ENCODE results near the gene PDPK1. TPM values are rescaled to one million over a fixed set of nuclear protein-coding genes. Genes with fewer than 3 reads are reported as not detected.

The PDPK1 gene
- total RNA-seq, 4 donors from 2014 or later = 22.2 to 34.5 (median 25.6) TPM

DNA sequence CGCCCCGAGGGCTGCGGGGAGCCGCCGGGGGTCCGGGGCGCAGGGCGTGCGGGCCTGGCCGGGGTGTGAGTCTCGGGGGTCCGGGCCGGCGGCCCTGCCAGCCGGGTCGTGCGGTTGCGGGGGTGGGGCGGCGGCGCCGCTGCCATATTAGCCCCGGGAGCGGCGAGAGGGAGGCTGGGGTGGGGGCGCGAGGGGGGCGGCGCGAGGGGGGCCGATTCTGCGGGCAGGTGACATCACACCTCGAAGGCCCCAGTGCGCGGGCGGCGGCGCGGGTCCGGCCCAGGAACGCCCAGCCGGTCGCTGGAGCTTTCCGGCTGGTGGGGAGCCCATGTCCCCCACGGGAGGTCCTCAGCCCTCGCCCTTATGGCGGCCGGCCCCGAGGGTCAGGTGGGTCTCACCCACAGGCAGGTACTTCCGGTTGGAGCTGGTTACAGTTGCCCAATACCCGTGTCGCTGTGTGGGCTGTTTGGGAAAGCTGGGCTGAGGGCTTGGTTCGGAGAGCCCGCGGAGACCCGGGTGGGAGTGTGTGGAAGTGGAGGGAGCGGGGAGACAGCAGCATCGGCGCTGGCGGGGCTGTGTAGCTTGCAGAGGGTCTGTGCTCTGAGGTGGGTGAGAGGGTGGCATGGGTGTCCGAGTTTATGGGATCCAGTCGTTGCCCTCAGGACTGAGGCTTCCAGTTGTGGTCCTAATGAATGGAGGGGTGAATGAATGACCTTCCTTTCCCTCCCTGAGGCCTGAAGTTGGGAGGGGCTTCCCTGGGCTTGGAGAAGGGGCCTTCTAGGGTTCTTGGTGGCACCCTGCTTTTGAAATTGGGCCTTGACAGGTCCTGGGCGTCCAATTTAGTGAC, 23.3 kb upstream of the PDPK1 start:
- ATAC-seq (ENCODE audit: low FRiP score) (no peak), DNase-seq (ENCODE audit: low spot score) (no peak)
- TF ChIP-seq, protein P1, sequence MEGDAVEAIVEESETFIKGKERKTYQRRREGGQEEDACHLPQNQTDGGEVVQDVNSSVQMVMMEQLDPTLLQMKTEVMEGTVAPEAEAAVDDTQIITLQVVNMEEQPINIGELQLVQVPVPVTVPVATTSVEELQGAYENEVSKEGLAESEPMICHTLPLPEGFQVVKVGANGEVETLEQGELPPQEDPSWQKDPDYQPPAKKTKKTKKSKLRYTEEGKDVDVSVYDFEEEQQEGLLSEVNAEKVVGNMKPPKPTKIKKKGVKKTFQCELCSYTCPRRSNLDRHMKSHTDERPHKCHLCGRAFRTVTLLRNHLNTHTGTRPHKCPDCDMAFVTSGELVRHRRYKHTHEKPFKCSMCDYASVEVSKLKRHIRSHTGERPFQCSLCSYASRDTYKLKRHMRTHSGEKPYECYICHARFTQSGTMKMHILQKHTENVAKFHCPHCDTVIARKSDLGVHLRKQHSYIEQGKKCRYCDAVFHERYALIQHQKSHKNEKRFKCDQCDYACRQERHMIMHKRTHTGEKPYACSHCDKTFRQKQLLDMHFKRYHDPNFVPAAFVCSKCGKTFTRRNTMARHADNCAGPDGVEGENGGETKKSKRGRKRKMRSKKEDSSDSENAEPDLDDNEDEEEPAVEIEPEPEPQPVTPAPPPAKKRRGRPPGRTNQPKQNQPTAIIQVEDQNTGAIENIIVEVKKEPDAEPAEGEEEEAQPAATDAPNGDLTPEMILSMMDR (IDR thresholded peaks at IDR 0.05) = no peak

DNA sequence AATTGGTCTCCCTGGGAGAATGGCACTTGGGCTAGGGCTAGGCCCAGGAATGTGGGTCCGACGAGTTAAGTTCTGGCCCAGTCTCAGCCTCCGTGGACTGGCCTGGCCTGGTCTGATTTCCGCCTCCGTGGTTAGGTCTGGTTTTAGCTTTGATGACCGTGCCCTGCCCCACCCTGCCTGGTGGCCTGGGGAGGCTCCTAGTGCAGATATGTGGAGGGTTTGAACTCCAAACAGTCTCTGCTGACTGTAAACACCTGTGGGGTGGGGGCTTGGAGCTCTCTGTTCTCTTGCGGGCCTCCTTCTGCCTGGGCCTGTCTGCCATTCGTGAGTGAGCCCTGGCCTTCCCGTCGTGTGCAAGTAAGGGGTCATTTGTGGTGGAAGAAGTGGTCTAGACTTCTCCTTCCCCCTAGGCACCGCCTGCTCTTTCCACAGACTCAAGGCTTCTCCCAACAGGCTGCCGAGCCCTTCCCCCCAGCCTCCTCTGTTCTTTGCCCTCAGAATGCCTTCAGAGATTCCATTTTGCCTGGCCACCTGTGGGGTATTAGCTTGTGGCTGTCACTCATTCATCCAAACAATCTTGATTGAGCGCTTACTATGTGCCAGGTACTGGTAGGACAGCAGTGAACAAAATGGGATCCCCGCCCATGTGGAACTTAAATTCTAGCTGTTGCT, 22.5 kb upstream of the PDPK1 start:
- TF ChIP-seq, protein P1 (IDR thresholded peaks at IDR 0.05) = no peak
- ATAC-seq (ENCODE audit: low FRiP score) = no peak
- no peak for DNase-seq (ENCODE audit: low spot score)

DNA sequence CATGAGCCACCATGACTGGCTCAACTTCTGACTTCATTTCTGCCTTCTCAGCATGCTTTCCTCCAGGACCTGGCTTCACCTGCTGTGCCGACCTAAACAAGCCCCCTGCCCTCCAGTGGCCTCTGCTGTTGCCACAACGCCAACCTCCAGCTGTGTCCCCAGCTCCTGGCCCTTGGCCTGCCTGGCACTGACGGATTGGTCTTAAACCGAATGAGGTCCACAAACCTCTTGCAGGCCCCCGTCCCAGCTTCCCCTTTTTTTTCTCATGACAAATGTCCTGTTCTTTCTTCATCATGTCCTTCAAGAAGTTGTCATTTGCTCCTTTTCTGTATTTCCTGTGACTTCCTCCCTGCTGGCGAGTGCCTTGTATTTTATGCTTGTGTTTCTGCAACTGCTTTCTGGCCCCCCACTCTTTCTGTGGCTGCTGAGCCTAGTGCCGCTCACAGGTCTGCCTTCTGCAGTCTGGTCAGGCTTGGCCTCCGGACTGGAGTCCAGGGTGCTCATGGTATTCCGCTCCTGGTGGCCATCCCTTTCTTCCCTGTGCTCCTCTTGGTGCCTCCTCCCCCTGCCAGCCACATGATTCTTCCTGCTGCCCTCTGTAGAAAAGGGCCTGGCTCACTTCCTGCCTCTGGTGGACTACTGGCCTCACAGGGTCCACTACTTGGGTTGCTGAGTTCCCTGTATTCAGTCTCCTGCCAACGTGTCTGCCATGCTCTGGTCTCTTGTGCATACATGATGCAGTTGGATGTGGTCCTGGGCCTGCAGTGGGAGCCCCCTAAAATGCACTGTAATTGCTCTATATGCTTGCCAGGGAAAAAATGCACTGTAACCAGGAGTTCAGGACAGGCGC, 21.2 kb upstream of the PDPK1 start:
- DNase-seq (ENCODE audit: low spot score) = no peak
- ATAC-seq (ENCODE audit: low FRiP score) = no peak
- TF ChIP-seq, protein P1 (IDR thresholded peaks at IDR 0.05) = no peak

DNA sequence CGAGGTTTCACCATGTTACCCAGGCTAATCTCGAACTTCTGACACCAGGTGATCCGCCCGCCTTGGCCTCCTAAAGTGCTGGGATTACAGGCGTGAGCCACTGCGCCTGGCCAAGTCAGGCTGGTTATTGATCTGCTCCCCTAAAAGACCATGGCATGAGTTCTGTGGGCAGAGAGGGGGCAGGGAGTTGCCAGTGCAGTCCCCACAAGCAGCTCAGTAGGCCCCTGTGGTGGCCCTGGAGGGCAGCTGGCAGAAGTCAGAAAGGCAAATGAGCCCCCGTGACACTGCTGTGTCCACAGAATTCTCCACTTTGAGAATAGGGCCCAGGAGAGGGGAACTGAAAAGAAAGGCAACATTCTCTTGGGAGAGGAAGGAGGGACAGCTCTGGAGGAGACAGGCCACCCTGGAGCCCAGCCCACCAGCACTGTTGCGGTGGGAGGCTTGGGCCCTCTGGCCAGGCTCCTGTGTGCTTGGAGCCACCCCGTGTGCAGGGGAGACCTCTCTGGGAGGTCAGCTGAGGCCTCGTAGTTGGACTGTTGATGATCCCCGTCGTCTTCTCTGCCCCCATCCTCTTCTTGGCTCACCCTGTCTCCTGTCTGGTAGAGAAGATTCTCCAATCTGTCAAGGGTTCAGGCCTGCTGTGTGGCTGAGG, 19.7 kb upstream of the PDPK1 start:
- TF ChIP-seq, protein P1 (IDR thresholded peaks at IDR 0.05) = no peak
- DNase-seq (ENCODE audit: low spot score) = no peak
- ATAC-seq (ENCODE audit: low FRiP score) = no peak

DNA sequence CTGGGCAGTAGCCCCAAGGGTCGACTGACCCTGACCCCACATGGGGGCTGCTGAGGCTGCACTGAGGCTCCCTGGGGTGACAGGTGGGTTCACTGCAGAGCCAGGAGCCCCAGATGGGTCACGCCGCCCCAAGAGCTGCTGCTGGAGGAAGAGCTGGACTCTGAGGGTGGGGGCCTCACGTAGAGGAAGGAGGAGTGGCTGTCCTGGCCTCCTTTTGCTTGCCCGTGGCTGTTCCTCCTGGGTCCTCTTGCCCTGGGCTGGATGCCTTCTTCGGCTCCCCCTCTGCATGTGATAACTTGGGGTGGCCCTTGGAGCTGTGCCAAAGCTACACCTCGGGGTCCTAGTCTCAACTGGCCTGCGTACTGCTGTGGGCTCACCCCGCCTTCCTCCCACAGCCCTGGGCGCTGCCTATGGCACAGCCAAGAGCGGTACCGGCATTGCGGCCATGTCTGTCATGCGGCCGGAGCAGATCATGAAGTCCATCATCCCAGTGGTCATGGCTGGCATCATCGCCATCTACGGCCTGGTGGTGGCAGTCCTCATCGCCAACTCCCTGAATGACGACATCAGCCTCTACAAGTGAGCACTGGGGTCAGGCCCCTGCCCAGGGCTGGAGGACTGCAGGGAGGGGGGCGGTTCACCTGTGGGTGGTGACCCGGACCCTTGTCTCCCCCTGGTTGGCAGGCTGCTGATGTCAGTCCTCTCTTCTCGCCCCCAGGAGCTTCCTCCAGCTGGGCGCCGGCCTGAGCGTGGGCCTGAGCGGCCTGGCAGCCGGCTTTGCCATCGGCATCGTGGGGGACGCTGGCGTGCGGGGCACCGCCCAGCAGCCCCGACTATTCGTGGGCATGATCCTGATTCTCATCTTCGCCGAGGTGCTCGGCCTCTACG, 18.8 kb upstream of the PDPK1 start:
- no peak for DNase-seq (ENCODE audit: low spot score)
- no peak for ATAC-seq (ENCODE audit: low FRiP score)
- TF ChIP-seq, protein P1 (IDR thresholded peaks at IDR 0.05) = no peak

DNA sequence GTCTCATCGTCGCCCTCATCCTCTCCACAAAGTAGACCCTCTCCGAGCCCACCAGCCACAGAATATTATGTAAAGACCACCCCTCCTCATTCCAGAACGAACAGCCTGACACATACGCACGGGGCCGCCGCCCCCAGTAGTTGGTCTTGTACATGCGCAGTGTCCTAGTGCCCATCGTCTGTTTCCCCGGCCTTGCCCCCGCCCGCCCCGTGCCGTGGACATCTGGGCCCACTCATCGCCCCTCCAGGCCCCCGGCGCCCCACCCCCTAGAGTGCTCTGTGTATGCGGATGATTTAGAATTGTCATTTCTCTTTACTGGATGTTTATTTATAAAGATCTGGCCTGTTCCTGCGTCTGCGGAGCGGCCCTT, 18.1 kb upstream of the PDPK1 start:
- peak; percentile 1 for ATAC-seq (ENCODE audit: low FRiP score)
- no peak for DNase-seq (ENCODE audit: low spot score)
- TF ChIP-seq, protein P1 (IDR thresholded peaks at IDR 0.05) = no peak

Data from omental fat pad (tissue), 4 donors.